GM12878 (cell line): ENCODE results near the gene HGS. TPM values are rescaled to one million over a fixed set of nuclear protein-coding genes. Genes with fewer than 3 reads are reported as not detected.

Experiments
- ATF7 ChIP-seq: fragments of 450-650 bp; IDR thresholded peaks from 2 replicates; pipeline ENCODE4 v1.6.1; 2016; ENCODE audit warnings: low read depth, mild to moderate bottlenecking
- BACH1 ChIP-seq: fragments of 450-650 bp; IDR thresholded peaks from 2 replicates; pipeline ENCODE4 v1.6.1; 2017; ENCODE audit warnings: mild to moderate bottlenecking, borderline replicate concordance
- BRCA1 ChIP-seq: IDR thresholded peaks from 2 replicates; pipeline ENCODE4 v1.6.1; 2011; ENCODE audit warnings: low read depth, low read length, improper control_type of control experiment
- CBX3 ChIP-seq: fragments of 200-600 bp; sonication (generic); IDR thresholded peaks from 2 replicates; pipeline ENCODE4 v1.6.1; 2016; ENCODE audit warnings: low read depth, borderline replicate concordance
- MEF2B ChIP-seq: fragments of 450-650 bp; IDR thresholded peaks from 2 replicates; pipeline ENCODE4 v1.6.1; 2018; ENCODE audit warnings: mild to moderate bottlenecking, moderate library complexity; ENCODE audit not compliant: partially characterized antibody, poor library complexity, severe bottlenecking
- PAX8 ChIP-seq: fragments of 450-650 bp; IDR thresholded peaks from 2 replicates; pipeline ENCODE4 v1.6.1; 2017; ENCODE audit warnings: mild to moderate bottlenecking, moderate library complexity
- POLR2AphosphoS2 ChIP-seq: IDR thresholded peaks from 2 replicates; pipeline ENCODE4 v1.6.1; 2011; ENCODE audit warnings: low read depth, mild to moderate bottlenecking, low read length, improper control_type of control experiment, moderate library complexity
- RAD21 ChIP-seq: IDR thresholded peaks from 2 replicates; pipeline ENCODE4 v1.6.1; 2011; ENCODE audit warnings: mild to moderate bottlenecking, low read depth, low read length, moderate library complexity; ENCODE audit not compliant: insufficient read depth
- RB1 ChIP-seq: fragments of 450-650 bp; formaldehyde crosslinking; IDR thresholded peaks from 2 replicates; pipeline ENCODE4 v1.6.1; 2017; ENCODE audit warnings: mild to moderate bottlenecking, borderline replicate concordance
- SREBF1 ChIP-seq: IDR thresholded peaks from 2 replicates; pipeline ENCODE4 v1.6.1; 2012; ENCODE audit warnings: mild to moderate bottlenecking, low read length
- TARDBP ChIP-seq: IDR thresholded peaks from 2 replicates; pipeline ENCODE4 v1.6.1; 2016; ENCODE audit warnings: borderline replicate concordance
- TCF12 ChIP-seq: IDR thresholded peaks from 2 replicates; pipeline ENCODE4 v1.6.1; 2011; ENCODE audit warnings: low read depth, mild to moderate bottlenecking, low read length
- ZNF217 ChIP-seq: fragments of 450-650 bp; IDR thresholded peaks from 2 replicates; pipeline ENCODE4 v1.6.1; 2017; ENCODE audit warnings: antibody characterized with exemption, mild to moderate bottlenecking
- polyA plus RNA-seq, 11 experiments: library from polyadenylated mRNA; depleted of rRNA in 4 of 11; unstranded in 6 of 11; stranded (reverse) in 5 of 11; fragments of >200 nt; fragmentation: Nextera tagmentation in 4 of 11; fragmentation: Illumina TruSeq in 1 of 11; extraction: Ambion mirVana in 4 of 11; extraction: Trizol in 1 of 11; gene quantifications; 1 replicate in 1 of 11; 2 replicates in 10 of 11; pipeline versions ENCODE4 v1.2.1 to v1.2.3, GENCODE V29; 2011 to 2016; ENCODE audit warnings: inconsistent platforms in 2 of 11, missing spikeins in 2 of 11, low read depth in 1 of 11
- total RNA-seq, 4 experiments: library from RNA; depleted of rRNA in 3 of 4; stranded (reverse); fragments of >200 nt in 3 of 4; fragmentation: Illumina TruSeq in 1 of 4; extraction: Trizol in 1 of 4; gene quantifications; 2 replicates each; pipeline versions ENCODE4 v1.2.1 to v1.2.3, GENCODE V29; 2013 to 2021
- TF ChIP-seq, protein P1 (sequence below): fragments of 450-650 bp; formaldehyde crosslinking; IDR thresholded peaks from 2 replicates; pipeline ENCODE4 v1.4.0; 2020; ENCODE audit warnings: mild to moderate bottlenecking, moderate library complexity

HGS gene
- total and polyA plus RNA-seq, 10 of the 15 experiments (the other 5 are each of a cell fraction or from before 2014, with no cell fraction given), result 2.2 to 85.6 (median 55.3) TPM

- TF ChIP-seq SREBF1, result no peak
- no peak for TF ChIP-seq BACH1
- no peak for TF ChIP-seq BRCA1
- no peak for TF ChIP-seq RB1
- no peak for TF ChIP-seq TARDBP
- TF ChIP-seq PAX8, result no peak
- TF ChIP-seq TCF12, result no peak
- no peak for TF ChIP-seq CBX3
- TF ChIP-seq, protein P1, sequence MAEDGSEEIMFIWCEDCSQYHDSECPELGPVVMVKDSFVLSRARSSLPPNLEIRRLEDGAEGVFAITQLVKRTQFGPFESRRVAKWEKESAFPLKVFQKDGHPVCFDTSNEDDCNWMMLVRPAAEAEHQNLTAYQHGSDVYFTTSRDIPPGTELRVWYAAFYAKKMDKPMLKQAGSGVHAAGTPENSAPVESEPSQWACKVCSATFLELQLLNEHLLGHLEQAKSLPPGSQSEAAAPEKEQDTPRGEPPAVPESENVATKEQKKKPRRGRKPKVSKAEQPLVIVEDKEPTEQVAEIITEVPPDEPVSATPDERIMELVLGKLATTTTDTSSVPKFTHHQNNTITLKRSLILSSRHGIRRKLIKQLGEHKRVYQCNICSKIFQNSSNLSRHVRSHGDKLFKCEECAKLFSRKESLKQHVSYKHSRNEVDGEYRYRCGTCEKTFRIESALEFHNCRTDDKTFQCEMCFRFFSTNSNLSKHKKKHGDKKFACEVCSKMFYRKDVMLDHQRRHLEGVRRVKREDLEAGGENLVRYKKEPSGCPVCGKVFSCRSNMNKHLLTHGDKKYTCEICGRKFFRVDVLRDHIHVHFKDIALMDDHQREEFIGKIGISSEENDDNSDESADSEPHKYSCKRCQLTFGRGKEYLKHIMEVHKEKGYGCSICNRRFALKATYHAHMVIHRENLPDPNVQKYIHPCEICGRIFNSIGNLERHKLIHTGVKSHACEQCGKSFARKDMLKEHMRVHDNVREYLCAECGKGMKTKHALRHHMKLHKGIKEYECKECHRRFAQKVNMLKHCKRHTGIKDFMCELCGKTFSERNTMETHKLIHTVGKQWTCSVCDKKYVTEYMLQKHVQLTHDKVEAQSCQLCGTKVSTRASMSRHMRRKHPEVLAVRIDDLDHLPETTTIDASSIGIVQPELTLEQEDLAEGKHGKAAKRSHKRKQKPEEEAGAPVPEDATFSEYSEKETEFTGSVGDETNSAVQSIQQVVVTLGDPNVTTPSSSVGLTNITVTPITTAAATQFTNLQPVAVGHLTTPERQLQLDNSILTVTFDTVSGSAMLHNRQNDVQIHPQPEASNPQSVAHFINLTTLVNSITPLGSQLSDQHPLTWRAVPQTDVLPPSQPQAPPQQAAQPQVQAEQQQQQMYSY (CRISPR knock-in tag), result no peak
- no peak for TF ChIP-seq RAD21
- no peak for TF ChIP-seq MEF2B
- TF ChIP-seq ZNF217, result no peak
- TF ChIP-seq ATF7, result no peak
- no peak for TF ChIP-seq POLR2AphosphoS2
Measured at GRCh38 chr17:81717049-81717765, 33.4 kb downstream of the HGS start (continued).
